Measurements from ENCODE around the gene CERT1.

DNA sequence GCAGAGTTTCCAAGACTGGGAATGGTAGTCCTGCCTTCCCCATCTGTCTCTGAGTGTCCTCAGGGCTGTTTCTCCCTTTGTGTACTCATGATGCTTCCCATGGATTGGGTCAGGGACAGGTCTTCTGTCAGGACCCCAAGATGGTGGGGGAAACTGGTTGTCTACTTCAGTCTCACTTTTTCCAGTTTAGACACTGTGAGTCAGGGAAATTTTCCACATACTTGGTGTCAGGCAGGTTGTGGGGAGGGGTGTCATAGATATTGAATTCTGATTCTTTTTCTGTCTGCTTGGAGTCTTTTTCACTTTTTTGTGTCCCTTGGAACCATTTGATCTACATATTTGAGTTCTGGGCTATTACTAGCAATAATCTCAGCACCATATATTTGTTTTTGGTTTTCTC lies 10.6 kb upstream of the CERT1 start:
- TF ChIP-seq, protein P1, sequence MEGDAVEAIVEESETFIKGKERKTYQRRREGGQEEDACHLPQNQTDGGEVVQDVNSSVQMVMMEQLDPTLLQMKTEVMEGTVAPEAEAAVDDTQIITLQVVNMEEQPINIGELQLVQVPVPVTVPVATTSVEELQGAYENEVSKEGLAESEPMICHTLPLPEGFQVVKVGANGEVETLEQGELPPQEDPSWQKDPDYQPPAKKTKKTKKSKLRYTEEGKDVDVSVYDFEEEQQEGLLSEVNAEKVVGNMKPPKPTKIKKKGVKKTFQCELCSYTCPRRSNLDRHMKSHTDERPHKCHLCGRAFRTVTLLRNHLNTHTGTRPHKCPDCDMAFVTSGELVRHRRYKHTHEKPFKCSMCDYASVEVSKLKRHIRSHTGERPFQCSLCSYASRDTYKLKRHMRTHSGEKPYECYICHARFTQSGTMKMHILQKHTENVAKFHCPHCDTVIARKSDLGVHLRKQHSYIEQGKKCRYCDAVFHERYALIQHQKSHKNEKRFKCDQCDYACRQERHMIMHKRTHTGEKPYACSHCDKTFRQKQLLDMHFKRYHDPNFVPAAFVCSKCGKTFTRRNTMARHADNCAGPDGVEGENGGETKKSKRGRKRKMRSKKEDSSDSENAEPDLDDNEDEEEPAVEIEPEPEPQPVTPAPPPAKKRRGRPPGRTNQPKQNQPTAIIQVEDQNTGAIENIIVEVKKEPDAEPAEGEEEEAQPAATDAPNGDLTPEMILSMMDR (conservative IDR thresholded peaks at IDR 0.05) = no peak
- TF ChIP-seq ZFX (IDR thresholded peaks at IDR 0.05) = no peak
